SH-SY5Y (cell line): ENCODE data around the gene ROBO2.

Source experiments
- GATA2 ChIP-seq: IDR thresholded peaks from 2 replicates; pipeline ENCODE4 v1.6.1; 2011; ENCODE audit warnings: mild to moderate bottlenecking, low read depth, low read length
- GATA3 ChIP-seq: IDR thresholded peaks from 2 replicates; pipeline ENCODE4 v1.6.1; 2011; ENCODE audit warnings: low read depth, mild to moderate bottlenecking, low read length, moderate library complexity

ROBO2 gene

DNA sequence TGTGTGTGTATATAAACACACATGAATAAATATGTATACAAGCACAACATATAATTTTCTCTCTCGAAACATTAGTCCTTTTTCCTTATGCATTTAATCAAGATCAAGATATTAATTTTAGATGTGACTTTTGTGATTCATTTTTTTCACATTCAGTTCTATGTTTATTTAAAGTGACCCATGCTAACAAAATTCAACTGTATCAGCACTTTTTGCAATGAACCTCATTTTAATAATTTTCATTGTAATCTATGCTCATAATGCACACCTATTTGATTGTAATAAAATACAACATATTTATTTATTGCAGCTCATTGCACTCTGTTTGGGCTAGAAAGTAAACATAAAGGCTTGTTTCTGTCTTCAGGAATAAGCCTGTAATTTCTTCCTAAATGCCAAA is 586.3 kb downstream of the ROBO2 start:
- TF ChIP-seq GATA3 (no peak), GATA2 (no peak)

- TF ChIP-seq GATA3: no peak
These were observed 608.3 kb downstream of the ROBO2 start for GRCh38 chr3:77648214-77648613.

DNA sequence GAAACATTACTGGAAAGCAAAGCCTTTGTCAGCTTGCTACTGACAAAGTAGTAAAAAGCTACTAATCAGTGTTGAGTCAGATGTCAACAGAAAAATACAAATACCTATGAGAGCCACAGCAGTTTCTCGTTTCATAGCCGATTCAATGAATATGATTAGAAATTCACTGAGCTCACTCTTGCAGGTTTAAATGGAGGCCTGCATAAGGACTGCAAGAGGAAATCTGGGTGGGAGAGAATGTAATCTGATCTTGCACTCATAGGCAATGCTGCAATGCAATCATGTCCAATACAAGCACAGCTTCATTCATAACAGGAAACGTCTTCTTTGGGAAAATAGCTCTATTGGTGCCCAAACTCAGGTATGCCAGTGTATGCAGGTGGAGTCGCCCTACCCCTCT is 608.8 kb downstream of the ROBO2 start:
- no peak for TF ChIP-seq GATA3
- no peak for TF ChIP-seq GATA2

DNA sequence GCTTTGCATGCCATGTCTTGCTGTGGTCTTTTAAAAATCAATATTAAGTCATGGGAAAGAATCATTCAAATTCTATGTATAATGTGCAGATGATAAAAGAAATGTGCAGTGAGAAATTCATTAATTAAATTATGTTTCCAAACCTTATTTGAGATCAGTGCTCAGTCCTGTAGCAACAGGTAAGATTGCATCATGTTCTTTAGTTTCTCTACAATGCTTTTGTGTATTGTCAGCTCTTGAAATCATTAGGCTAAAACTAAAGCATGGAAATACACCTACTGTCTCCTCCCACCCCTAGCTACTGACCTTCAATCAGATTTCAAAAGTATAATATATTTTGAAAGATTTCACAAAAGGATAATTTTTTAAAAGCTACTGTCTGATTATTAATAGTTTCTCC is 612.7 kb downstream of the ROBO2 start:
- TF ChIP-seq GATA2 (no peak), GATA3 (no peak)

GRCh38 chr3:77655396-77655795 is 615.5 kb downstream of the ROBO2 start:
- TF ChIP-seq GATA3 (no peak), GATA2 (no peak)

DNA sequence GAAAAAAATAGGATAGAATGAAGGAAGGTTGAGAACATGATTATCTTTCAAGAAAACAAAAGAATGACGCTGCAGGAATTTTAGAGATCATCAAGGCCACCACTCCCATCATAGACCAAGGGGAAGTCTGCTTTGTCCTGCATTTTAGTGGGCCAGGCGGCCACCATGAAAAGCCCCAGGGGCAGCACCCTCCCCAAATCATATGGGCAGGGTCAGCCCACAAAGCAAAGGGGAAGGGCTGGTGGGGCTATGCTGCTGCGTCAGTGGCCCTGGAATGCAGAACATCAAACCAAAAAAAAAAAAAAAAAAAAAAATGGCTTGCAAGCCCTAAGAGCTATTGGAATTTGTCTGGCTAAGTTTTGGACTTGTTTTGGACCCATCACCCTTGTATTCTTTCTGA is 620.8 kb downstream of the ROBO2 start:
- TF ChIP-seq GATA3 (no peak), GATA2 (no peak)

DNA sequence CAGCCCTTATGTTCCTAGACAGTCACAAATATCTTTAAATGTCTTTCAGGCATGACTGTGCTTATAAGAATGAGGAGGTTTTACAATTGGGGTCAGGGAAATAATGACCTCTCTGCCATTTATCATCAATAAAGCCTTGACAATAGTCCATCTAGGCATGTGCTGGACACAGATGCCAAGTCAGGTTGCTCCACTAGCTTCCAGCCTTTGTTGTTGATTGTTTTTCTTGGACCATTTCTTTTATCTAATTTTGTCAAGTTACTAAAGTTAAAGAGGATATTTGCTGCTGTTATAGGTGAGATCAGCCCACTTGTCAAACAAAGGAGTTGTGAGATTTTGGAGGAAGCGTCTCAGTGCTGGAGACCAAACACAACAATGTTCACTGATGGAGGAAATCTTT is 628.0 kb downstream of the ROBO2 start:
- TF ChIP-seq GATA3: no peak
- TF ChIP-seq GATA2: no peak

DNA sequence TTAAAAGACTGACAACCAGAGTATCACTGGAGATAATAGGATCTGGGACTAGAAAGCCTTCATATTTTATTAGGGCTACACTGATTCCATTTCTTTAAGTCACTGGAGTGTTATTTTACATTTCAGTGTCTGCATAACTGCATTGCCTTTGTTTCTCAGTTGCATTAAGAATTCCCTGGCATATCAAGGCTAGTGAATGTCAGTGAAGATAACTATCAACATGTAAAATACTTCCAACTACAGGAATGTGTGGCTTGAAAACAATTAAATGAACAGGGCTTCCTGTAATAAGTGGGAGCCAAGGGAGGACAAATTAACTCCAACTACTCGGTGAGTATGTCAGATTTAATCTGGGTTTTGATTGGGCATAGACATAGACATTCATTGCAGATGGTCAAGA is 628.5 kb downstream of the ROBO2 start:
- TF ChIP-seq GATA3 (no peak), GATA2 (no peak)

DNA sequence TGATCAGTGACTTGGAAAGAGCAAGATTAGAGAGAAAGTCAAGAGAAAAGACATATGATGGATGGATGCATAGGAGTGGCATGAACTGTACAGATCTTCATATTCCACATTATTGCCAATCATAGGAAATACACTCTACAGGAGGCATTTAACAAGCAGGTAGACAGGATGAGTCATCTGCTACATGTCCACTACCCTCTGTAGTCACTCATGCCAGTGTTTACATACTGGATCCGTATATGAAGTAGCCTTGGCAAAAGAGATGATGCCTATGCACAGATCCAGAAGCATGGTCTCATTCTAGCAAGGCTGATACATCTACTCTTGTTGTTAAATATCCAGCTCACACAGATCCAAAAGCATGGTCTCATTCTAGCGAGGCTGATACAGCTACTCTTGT is 632.1 kb downstream of the ROBO2 start:
- no peak for TF ChIP-seq GATA3
- TF ChIP-seq GATA2: no peak

- TF ChIP-seq GATA2 (no peak), GATA3 (no peak)
These were observed 642.3 kb downstream of the ROBO2 start for GRCh38 chr3:77682162-77682561.

- TF ChIP-seq GATA2: no peak
- TF ChIP-seq GATA3: no peak
These were observed 644.2 kb downstream of the ROBO2 start for GRCh38 chr3:77684115-77684514.

GRCh38 chr3:77685713-77686112 is 645.8 kb downstream of the ROBO2 start:
- TF ChIP-seq GATA3 (no peak), GATA2 (no peak)

DNA sequence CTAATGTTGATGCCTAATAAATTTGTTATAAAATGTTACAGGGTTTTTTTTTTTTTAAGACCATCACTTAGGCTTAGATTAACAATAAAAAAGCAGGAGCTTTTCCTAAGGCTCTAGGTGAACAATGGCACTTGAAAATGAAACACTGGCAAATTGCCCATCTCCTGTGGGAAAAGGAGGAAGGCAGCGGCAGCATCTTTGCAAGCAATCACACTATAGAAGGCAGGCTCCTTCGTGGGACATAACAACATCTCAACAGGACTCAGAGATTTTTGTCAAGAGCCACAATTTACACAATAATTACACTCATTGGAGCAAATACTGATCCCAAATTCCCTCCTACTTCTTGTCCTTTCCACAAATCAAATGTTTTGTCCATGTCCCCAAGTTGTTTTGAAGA is 646.7 kb downstream of the ROBO2 start:
- TF ChIP-seq GATA2: no peak
- no peak for TF ChIP-seq GATA3

GRCh38 chr3:77687545-77687944 is 647.6 kb downstream of the ROBO2 start:
- TF ChIP-seq GATA3: no peak
- TF ChIP-seq GATA2: no peak

DNA sequence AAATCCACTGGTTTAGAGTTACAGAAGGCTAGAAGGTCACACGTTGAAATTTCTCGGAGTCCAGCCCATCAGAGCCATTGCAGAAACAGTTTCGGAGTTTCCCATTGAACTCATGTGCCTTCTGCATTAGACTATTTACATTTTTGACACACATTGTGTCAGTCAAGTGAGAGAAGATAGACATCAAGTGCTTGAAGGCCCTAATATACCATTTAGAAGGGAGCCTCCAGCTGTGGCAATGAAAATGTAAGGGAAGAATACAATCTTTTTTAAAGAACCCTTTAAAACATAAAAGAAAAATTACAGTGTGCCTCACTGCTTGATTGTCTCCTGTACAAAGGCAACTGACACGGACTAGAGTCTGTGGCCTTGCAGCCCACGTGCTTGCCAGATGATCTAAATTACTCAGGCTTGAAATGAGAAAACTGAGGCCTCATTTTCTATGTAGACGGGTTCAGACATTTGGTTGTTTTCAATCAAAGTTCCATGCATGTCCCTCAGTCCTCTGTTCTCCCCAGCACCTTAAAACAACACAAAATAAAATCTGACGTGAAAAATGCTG is 650.5 kb downstream of the ROBO2 start:
- TF ChIP-seq GATA3 (no peak), GATA2 (no peak)

GRCh38 chr3:77693147-77693546 is 653.2 kb downstream of the ROBO2 start:
- TF ChIP-seq GATA3 (no peak), GATA2 (no peak)
